Body of pancreas (tissue), 4 donors: ENCODE data around the gene DDX41. TPM values are rescaled to one million over a fixed set of nuclear protein-coding genes. Genes with fewer than 3 reads are reported as not detected.

Experiments used
- ATAC-seq: fragments of 150-250 bp; one replicate; pipeline ENCODE4 v1.9.1; 2016
- DNase-seq, 4 donors: peaks; one replicate each; pipeline ENCODE4 v3.0.0-alpha.2; 2019
- H3K27ac ChIP-seq, 4 donors: fragments of 200-600 bp; sonication (generic); 1 replicate in 3 of 4; 2 replicates in 1 of 4; pipeline versions ENCODE4 v1.5.1 to v1.6.1; 2016 to 2019; ENCODE audit warnings: mild to moderate bottlenecking in 1 of 4, mixed read lengths in 1 of 4, moderate library complexity in 1 of 4
- H3K27me3 ChIP-seq, 2 donors: fragments of 200-600 bp; sonication (generic); one replicate each; pipeline ENCODE4 v1.6.0; 2016; ENCODE audit warnings: mild to moderate bottlenecking in 1 of 2
- H3K36me3 ChIP-seq, 2 donors: fragments of 200-600 bp; sonication (generic); replicated peaks in 1 of 2; 2 replicates each; pipeline ENCODE4 v1.5.1; 2016; ENCODE audit warnings: low read depth in 2 of 2; ENCODE audit not compliant: insufficient read depth in 1 of 2
- H3K4me1 ChIP-seq: fragments of 200-600 bp; sonication (generic); one replicate; pipeline ENCODE4 v1.6.0; 2016
- H3K4me3 ChIP-seq, 2 donors: fragments of 200-600 bp; sonication (generic); 1 replicate in 1 of 2; 2 replicates in 1 of 2; pipeline ENCODE4 v1.5.1; 2016 to 2019
- H3K9me3 ChIP-seq, 3 donors: fragments of 200-600 bp; sonication (generic); 1 replicate in 2 of 3; 2 replicates in 1 of 3; pipeline ENCODE4 v1.5.1; 2016
- CTCF ChIP-seq, 7 experiments: fragments of 450-650 bp in 4 of 7; fragments of 200-600 bp in 3 of 7; sonication (generic) in 3 of 7; IDR thresholded peaks; one replicate each; pipeline ENCODE4 v1.5.1; 2016 to 2019; ENCODE audit warnings: antibody characterized with exemption in 7 of 7
- POLR2A ChIP-seq, 3 donors: fragments of 450-650 bp; IDR thresholded peaks; one replicate each; pipeline ENCODE4 v1.6.1; 2016; ENCODE audit warnings: antibody characterized with exemption in 3 of 3, mild to moderate bottlenecking in 2 of 3
- WGBS, 2 donors: methylation state at CpG; one replicate each; pipeline ENCODE4 v1.1.5; 2017; 5-methylcytosine and 5-hydroxymethylcytosine counted together
- intact Hi-C: fragments of 100-400 bp; cut with DNase I; formaldehyde crosslinking; loops from one replicate; pipeline ENCODE4 v1.15.1; 2023
- total RNA-seq, 2 donors: library from RNA; depleted of rRNA; stranded (reverse); fragments of >200 nt; gene quantifications; one replicate each; pipeline ENCODE4 v1.1.0, GENCODE V29; 2016

The DDX41 gene
- total RNA-seq, 2 donors from 2014 or later, result 86.1 to 115 TPM

- Histone ChIP-seq H3K27ac (peak overlapping the region in 2 of 4 donors; percentile 62 to 64), H3K9me3 (no peaks in the 10 kb centered on the region), H3K4me3 (no peak overlapping the region), H3K27me3 (no peaks in the 10 kb centered on the region), H3K4me1 (peaks cover 34% of the 10 kb centered on the region), H3K36me3 (no peaks in the 10 kb centered on the region)
- ATAC-seq (peak; percentile 15), DNase-seq (peak in 2 of 4 donors; percentile 26 to 47)
- intact Hi-C loops, result no loop called here
- 10 to 11% methylated on average over 41 to 44 of the region's 48 CpGs for whole genome bisulfite sequencing, 2 donors
- no peak for TF ChIP-seq CTCF (IDR thresholded peaks at IDR 0.05)
- TF ChIP-seq POLR2A (IDR thresholded peaks at IDR 0.05), result no peak
Measured at GRCh38 chr5:177498013-177498787, 18.6 kb downstream of the DDX41 start.

DNA sequence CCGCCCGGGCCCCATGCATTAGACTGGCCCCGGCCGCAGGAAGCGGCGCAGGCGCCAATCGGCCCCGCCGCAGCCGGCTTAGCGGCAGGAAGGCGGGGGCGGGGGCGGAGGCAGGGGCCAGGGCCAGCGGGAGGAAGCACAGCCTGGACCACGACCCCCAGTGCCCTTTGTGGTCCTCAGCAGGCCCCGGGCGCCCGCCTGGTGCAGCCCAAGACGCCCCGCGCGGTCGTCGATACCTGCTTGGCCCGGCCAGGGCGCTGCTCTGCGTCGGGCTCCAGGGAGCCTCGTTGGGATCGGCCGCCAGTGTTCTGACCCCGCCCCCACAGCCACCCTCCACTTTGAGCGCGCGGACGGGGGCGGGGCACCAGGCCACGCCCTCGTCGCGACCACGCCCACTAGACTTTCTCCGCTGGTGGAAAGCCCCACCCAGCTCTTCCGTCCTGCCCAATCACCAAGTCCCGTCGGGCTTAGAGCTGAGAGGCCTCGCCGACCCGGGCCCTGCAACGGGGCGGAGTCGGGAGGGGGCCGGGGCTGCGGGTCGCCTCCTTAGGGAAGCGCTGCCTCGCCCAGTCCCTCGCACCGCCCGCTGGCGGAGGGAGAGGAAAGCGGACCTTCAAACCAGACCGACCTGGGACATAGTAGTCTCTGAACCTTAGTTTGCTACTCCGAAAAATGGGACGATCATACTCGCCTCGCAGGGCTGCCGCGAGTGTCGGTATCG, 19.3 kb downstream of the DDX41 start, which contains the start of gene PDLIM7:
PDLIM7 (minus strand) TSS at position 313 of the 721 bp plus-strand sequence. CDS start 1,092 bp downstream, outside the sequence.
- TF ChIP-seq CTCF (IDR thresholded peaks at IDR 0.05), result peak in 4 of 7 experiments; percentile 13 to 31 (median 20)
- TF ChIP-seq POLR2A (IDR thresholded peaks at IDR 0.05), result peak; percentile 84 to 89 (median 87)
- intact Hi-C loops, result no loop called here
- peaks cover 34% of the 10 kb centered on the region for H3K4me1 ChIP-seq
- WGBS, 2 donors, result 0 to 1% methylated on average over 12 to 57 of the region's 73 CpGs
- DNase-seq, result peak; percentile 96 to 97 (median 97)
- H3K27me3 ChIP-seq, result no peaks in the 10 kb centered on the region
- peak within 1 kb of the TSS; percentile 23 to 74 for H3K4me3 ChIP-seq
- ATAC-seq, result peak; percentile 92
- H3K9me3 ChIP-seq, result no peaks in the 10 kb centered on the region
- peak within 1 kb of the TSS; percentile 44 to 64 (median 62) for H3K27ac ChIP-seq
- no peaks in the 10 kb centered on the region for H3K36me3 ChIP-seq

DNA sequence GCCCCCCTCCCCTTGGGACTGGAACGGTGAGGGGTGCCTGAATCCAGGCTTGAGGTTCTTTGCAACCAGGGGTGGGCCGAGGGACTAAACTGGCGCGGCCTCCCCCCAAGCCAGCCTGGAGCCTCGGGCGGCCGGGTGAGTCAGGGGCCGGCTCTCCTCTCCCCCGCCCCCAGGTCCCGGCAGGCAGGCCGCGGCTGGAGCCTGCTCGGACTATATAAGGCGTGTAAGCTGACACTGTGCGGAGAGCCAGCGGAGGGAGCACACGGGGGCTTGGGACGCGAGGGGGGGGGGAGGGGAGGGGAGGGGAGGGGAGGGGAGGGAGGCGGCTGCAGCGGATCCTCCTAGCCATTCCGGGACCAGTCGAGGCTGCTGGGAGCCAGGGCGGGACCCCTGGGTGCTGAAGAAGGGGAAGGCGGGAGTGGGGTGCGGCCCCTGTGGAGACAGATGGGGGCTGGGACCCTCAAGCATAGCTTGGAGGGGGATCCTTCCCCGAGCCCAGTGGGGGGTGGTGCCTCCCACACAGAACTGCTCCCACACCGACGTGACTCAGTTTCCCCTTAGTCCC, 20.0 kb downstream of the DDX41 start:
- intact Hi-C loops, result no loop called here
- ATAC-seq (no peak), DNase-seq (peak in 3 of 4 donors; percentile 57 to 70 (median 59))
- H3K36me3 ChIP-seq, result no peaks in the 10 kb centered on the region
- peaks cover 34% of the 10 kb centered on the region for H3K4me1 ChIP-seq
- no peaks in the 10 kb centered on the region for H3K9me3 ChIP-seq
- peak overlapping the region; percentile 44 to 64 (median 62) for H3K27ac ChIP-seq
- no peaks in the 10 kb centered on the region for H3K27me3 ChIP-seq
- H3K4me3 ChIP-seq, result peak overlapping the region; percentile 23 to 74
- 0% methylated on average over 1 to 13 of the region's 29 CpGs for WGBS, 2 donors
- TF ChIP-seq CTCF (IDR thresholded peaks at IDR 0.05), result no peak
- no peak for TF ChIP-seq POLR2A (IDR thresholded peaks at IDR 0.05)

DNA sequence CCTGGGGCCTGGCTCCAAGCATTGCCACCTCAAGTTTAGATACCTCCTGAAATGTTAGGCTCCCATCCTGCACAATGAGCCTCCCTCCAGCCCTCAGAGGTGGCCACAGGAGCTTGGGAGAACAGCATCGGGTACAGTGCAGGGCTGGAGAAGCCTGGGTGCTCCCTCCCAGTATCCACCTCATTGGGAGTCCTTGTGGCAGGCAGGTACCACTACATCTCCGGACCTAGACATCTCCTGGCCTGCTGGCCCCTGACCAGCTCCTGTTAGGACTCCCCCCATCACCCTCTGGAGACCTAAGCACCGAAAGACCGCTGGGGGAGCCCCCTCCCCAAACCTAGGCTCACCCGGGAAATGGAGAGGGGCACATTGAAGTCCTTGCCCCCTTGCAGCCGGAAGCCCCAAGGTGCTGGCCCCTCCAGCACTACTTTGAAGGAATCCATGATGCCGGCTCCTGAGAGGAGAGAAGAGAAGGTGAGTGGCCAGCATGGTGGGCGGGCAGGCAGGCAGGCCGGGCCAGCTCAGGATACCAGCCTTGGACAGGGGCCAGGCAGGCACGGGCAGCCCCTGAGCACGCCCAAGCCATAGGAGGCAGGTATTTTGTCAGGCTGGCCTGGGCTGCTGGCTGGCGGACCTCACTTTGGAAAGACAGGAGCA, 20.6 kb downstream of the DDX41 start:
- intact Hi-C loops, result no loop called here
- ATAC-seq (no peak), DNase-seq (peak in 2 of 4 donors; percentile 46 to 56)
- Histone ChIP-seq H3K27ac (peak overlapping the region in 2 of 4 donors; percentile 31 to 41), H3K4me3 (no peak overlapping the region), H3K4me1 (peaks cover 34% of the 10 kb centered on the region), H3K27me3 (no peaks in the 10 kb centered on the region), H3K36me3 (no peaks in the 10 kb centered on the region), H3K9me3 (no peaks in the 10 kb centered on the region)
- 19 to 35% methylated on average over 3 to 11 of the region's 12 CpGs for WGBS, 2 donors
- peak in 4 of 7 experiments; percentile 13 to 25 (median 18) for TF ChIP-seq CTCF (IDR thresholded peaks at IDR 0.05)
- TF ChIP-seq POLR2A (IDR thresholded peaks at IDR 0.05), result no peak
